NT2/D1 (cell line): ENCODE data around the gene ARHGAP21.

Source experiments
- DNase-seq: peaks from one replicate; pipeline ENCODE4 v3.0.0-alpha.2; 2011; ENCODE audit warnings: low read depth, low spot score
- H3K27me3 ChIP-seq: 2 replicates; pipeline ENCODE4 v1.6.0; 2011; ENCODE audit warnings: mild to moderate bottlenecking; ENCODE audit not compliant: insufficient read length, insufficient read depth
- H3K36me3 ChIP-seq: 2 replicates; pipeline ENCODE4 v1.6.1; 2011; ENCODE audit warnings: mild to moderate bottlenecking, low read length, mixed read lengths; ENCODE audit not compliant: insufficient read depth, insufficient read length
- H3K4me1 ChIP-seq: 2 replicates; pipeline ENCODE4 v1.5.1; 2011; ENCODE audit not compliant: insufficient read depth, insufficient read length
- H3K4me3 ChIP-seq: 2 replicates; pipeline ENCODE4 v1.5.1; 2011; ENCODE audit warnings: low read depth; ENCODE audit not compliant: insufficient read length
- H3K9ac ChIP-seq: 2 replicates; pipeline ENCODE4 v1.6.0; 2011; ENCODE audit warnings: low read depth; ENCODE audit not compliant: insufficient read length
- H3K9me3 ChIP-seq: 2 replicates; pipeline ENCODE4 v1.5.1; 2011; ENCODE audit warnings: mild to moderate bottlenecking, low read length; ENCODE audit not compliant: insufficient read depth
- SUZ12 ChIP-seq: IDR thresholded peaks from 2 replicates; pipeline ENCODE4 v1.6.1; 2011; ENCODE audit not compliant: insufficient read length, insufficient read depth; ENCODE audit errors: extremely low read depth
- YY1 ChIP-seq: IDR thresholded peaks from 2 replicates; pipeline ENCODE4 v1.6.1; 2011; ENCODE audit not compliant: insufficient read length, insufficient read depth
- ZNF274 ChIP-seq: IDR thresholded peaks from 2 replicates; pipeline ENCODE4 v1.6.1; 2011; ENCODE audit warnings: mild to moderate bottlenecking, low read depth, low read length

ARHGAP21 gene

GRCh38 chr10:24722131-24722675 is 1.5 kb downstream of the ARHGAP21 start:
- Histone ChIP-seq H3K36me3 (peaks cover 13% of the 10 kb centered on the region), H3K9me3 (no peaks in the 10 kb centered on the region), H3K4me1 (peaks cover 4% of the 10 kb centered on the region), H3K9ac (peak overlapping the region; percentile 88), H3K27me3 (no peaks in the 10 kb centered on the region), H3K4me3 (peak overlapping the region; percentile 71)
- DNase-seq, result no peak
- TF ChIP-seq YY1 (no peak), ZNF274 (no peak), SUZ12 (no peak)

- Histone ChIP-seq H3K4me3 (peak overlapping the region; percentile 71), H3K9me3 (no peaks in the 10 kb centered on the region), H3K27me3 (no peaks in the 10 kb centered on the region), H3K4me1 (peaks cover 7% of the 10 kb centered on the region), H3K36me3 (peaks cover 13% of the 10 kb centered on the region), H3K9ac (peak overlapping the region; percentile 54)
- no peak for TF ChIP-seq SUZ12
- no peak for TF ChIP-seq ZNF274
- no peak for TF ChIP-seq YY1
- DNase-seq, result no peak
These were observed 2.2 kb downstream of the ARHGAP21 start for GRCh38 chr10:24721229-24722106.

- TF ChIP-seq YY1, result no peak
- no peak for TF ChIP-seq ZNF274
- TF ChIP-seq SUZ12, result no peak
- Histone ChIP-seq H3K4me3 (no peak overlapping the region), H3K4me1 (peaks cover 9% of the 10 kb centered on the region), H3K9ac (no peak overlapping the region), H3K9me3 (no peaks in the 10 kb centered on the region), H3K27me3 (no peaks in the 10 kb centered on the region), H3K36me3 (peaks cover 13% of the 10 kb centered on the region)
- no peak for DNase-seq
These were observed 3.6 kb downstream of the ARHGAP21 start for GRCh38 chr10:24720096-24720495.

- Histone ChIP-seq H3K9me3 (no peaks in the 10 kb centered on the region), H3K36me3 (peaks cover 13% of the 10 kb centered on the region), H3K27me3 (no peaks in the 10 kb centered on the region), H3K4me1 (peaks cover 9% of the 10 kb centered on the region), H3K9ac (no peak overlapping the region), H3K4me3 (no peak overlapping the region)
- TF ChIP-seq ZNF274, result no peak
- no peak for DNase-seq
These were observed 5.4 kb downstream of the ARHGAP21 start for GRCh38 chr10:24718031-24718855.

GRCh38 chr10:24716295-24716694 is 7.4 kb downstream of the ARHGAP21 start:
- peaks cover 6% of the 10 kb centered on the region for H3K4me1 ChIP-seq
- no peaks in the 10 kb centered on the region for H3K9me3 ChIP-seq
- H3K27me3 ChIP-seq, result no peaks in the 10 kb centered on the region
- peaks cover 8% of the 10 kb centered on the region for H3K36me3 ChIP-seq
- TF ChIP-seq SUZ12 (no peak), ZNF274 (no peak), YY1 (no peak)
- no peak overlapping the region for H3K4me3 ChIP-seq
- H3K9ac ChIP-seq, result no peak overlapping the region
- DNase-seq, result no peak

- no peak for DNase-seq
- no peak overlapping the region for H3K9ac ChIP-seq
- no peaks in the 10 kb centered on the region for H3K9me3 ChIP-seq
- peaks cover 7% of the 10 kb centered on the region for H3K36me3 ChIP-seq
- TF ChIP-seq SUZ12 (no peak), ZNF274 (no peak), YY1 (no peak)
- H3K4me1 ChIP-seq, result peaks cover 6% of the 10 kb centered on the region
- H3K27me3 ChIP-seq, result no peaks in the 10 kb centered on the region
- no peak overlapping the region for H3K4me3 ChIP-seq
These were observed 8.4 kb downstream of the ARHGAP21 start for GRCh38 chr10:24715246-24715769.

GRCh38 chr10:24713086-24713485 is 10.6 kb downstream of the ARHGAP21 start:
- no peak for TF ChIP-seq SUZ12
- no peak for TF ChIP-seq ZNF274
- TF ChIP-seq YY1, result no peak
- Histone ChIP-seq H3K9ac (no peak overlapping the region), H3K36me3 (peaks cover 5% of the 10 kb centered on the region), H3K9me3 (no peaks in the 10 kb centered on the region), H3K4me1 (peaks cover 6% of the 10 kb centered on the region), H3K27me3 (no peaks in the 10 kb centered on the region), H3K4me3 (no peak overlapping the region)
- DNase-seq, result no peak
